ENCODE results near the gene DNAI2.

Gene DNAI2

GRCh38 chr17:74342224-74342623 is 68.2 kb downstream of the DNAI2 start:
- DNase-seq, result no peak

- no peak for DNase-seq
Measured at GRCh38 chr17:74343121-74343520, 69.1 kb downstream of the DNAI2 start.

GRCh38 chr17:74343526-74344284 is 69.7 kb downstream of the DNAI2 start:
- DNase-seq, result no peak

- DNase-seq, result no peak
Measured at GRCh38 chr17:74344658-74345057, 70.6 kb downstream of the DNAI2 start.

GRCh38 chr17:74345433-74346241 is 71.6 kb downstream of the DNAI2 start:
- no peak for DNase-seq

GRCh38 chr17:74347646-74348045 is 73.6 kb downstream of the DNAI2 start:
- no peak for DNase-seq

- DNase-seq, result no peak
Measured at GRCh38 chr17:74349120-74349519, 75.1 kb downstream of the DNAI2 start.

GRCh38 chr17:74350486-74350885 is 76.5 kb downstream of the DNAI2 start:
- no peak for DNase-seq

GRCh38 chr17:74351552-74352210 is 77.6 kb downstream of the DNAI2 start:
- DNase-seq, result no peak

GRCh38 chr17:74353446-74354060 is 79.5 kb downstream of the DNAI2 start:
- DNase-seq, result no peak

- no peak for DNase-seq
Measured at GRCh38 chr17:74354123-74354522, 80.1 kb downstream of the DNAI2 start.

- no peak for DNase-seq
Measured at GRCh38 chr17:74354561-74354960, 80.5 kb downstream of the DNAI2 start.

- DNase-seq, result no peak
Measured at GRCh38 chr17:74355065-74355464, 81.0 kb downstream of the DNAI2 start.

GRCh38 chr17:74356646-74357465 is 82.8 kb downstream of the DNAI2 start:
- DNase-seq, result no peak

- no peak for DNase-seq
Measured at GRCh38 chr17:74357466-74357809, 83.4 kb downstream of the DNAI2 start.

- no peak for DNase-seq
Measured at GRCh38 chr17:74358697-74359096, 84.7 kb downstream of the DNAI2 start.

GRCh38 chr17:74359916-74360315 is 85.9 kb downstream of the DNAI2 start:
- no peak for DNase-seq

GRCh38 chr17:74360899-74361229 is 86.8 kb downstream of the DNAI2 start:
- DNase-seq, result no peak

- no peak for DNase-seq
Measured at GRCh38 chr17:74361230-74362068, 87.4 kb downstream of the DNAI2 start, which contains the start of gene BTBD17. Gene BTBD17 (minus strand): TSS chr17:74361868. CDS start chr17:74361819, 49 bp downstream.

- DNase-seq, result no peak
Measured at GRCh38 chr17:74362069-74362405, 88.0 kb downstream of the DNAI2 start.

GRCh38 chr17:74362810-74363498 is 88.9 kb downstream of the DNAI2 start:
- no peak for DNase-seq
